Effector memory CD4-positive, alpha-beta T cell (primary cell): ENCODE results near the gene OVCA2.

Experiments
- DNase-seq, 3 donors: peaks; one replicate each; pipeline ENCODE4 v3.0.0-alpha.2; 2020
- H3K27ac ChIP-seq: 2 replicates; pipeline ENCODE4 v1.7.0; 2013; ENCODE audit warnings: mild to moderate bottlenecking, low read length, moderate library complexity; ENCODE audit not compliant: insufficient read depth, poor library complexity, severe bottlenecking
- H3K27me3 ChIP-seq: replicated peaks from 2 replicates; pipeline ENCODE4 v1.7.0; 2013; ENCODE audit warnings: mild to moderate bottlenecking, low read length; ENCODE audit not compliant: insufficient read depth, control insufficient read depth, poor library complexity, severe bottlenecking
- H3K36me3 ChIP-seq: 2 replicates; pipeline ENCODE4 v1.7.0; 2013; ENCODE audit warnings: mild to moderate bottlenecking, low read length, moderate library complexity; ENCODE audit not compliant: control insufficient read depth, insufficient read depth
- H3K4me1 ChIP-seq: 2 replicates; pipeline ENCODE4 v1.7.0; 2013; ENCODE audit warnings: low read length, mild to moderate bottlenecking; ENCODE audit not compliant: control insufficient read depth, insufficient read depth, poor library complexity, severe bottlenecking
- H3K4me3 ChIP-seq: 2 replicates; pipeline ENCODE4 v1.7.0; 2013; ENCODE audit warnings: low read length, low read depth, mild to moderate bottlenecking; ENCODE audit not compliant: insufficient read depth, poor library complexity, severe bottlenecking
- H3K9me3 ChIP-seq: 2 replicates; pipeline ENCODE4 v1.7.0; 2013; ENCODE audit warnings: mild to moderate bottlenecking, low read length, moderate library complexity; ENCODE audit not compliant: control insufficient read depth

OVCA2 gene

DNA sequence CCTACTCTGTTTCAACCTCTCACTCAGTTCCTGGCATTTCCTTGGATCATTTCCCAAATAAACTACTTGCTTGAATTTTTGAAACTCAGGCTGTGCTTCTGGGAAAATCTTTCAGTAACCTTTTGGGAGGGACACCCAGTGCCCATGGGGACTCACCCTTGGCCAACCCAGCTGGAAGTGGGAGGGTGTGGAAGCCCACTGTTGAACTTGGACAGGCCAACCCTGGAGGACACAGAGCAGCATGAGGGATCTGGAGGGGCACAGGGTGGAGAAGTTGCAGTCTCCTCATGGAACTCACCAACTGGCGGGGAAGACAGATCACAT is 27.9 kb upstream of the OVCA2 start:
- Histone ChIP-seq H3K27me3 (no peaks in the 10 kb centered on the region), H3K36me3 (no peaks in the 10 kb centered on the region), H3K27ac (no peak overlapping the region), H3K4me1 (no peaks in the 10 kb centered on the region), H3K4me3 (no peak overlapping the region), H3K9me3 (no peaks in the 10 kb centered on the region)
- DNase-seq = no peak

DNA sequence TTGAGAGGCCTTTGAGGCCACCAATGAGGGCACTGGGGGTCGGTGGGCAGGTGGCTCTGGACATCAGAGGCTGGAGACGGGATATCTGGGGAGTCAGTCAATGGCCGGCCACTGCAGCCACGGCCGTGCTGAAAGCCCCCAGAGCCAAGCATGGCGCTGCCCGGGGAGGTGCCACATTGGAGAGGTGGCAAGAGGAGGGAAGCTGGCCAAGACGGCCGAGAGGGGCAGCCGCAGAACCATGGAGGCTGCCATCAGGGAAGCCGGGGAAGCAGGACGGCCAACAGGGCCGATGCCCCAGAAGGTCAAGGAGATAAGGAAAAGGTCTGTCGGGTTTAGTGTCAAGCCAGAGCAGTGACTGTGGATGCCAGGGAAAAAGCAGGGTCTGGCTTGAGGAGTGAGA is 26.5 kb upstream of the OVCA2 start:
- Histone ChIP-seq H3K9me3 (no peaks in the 10 kb centered on the region), H3K4me3 (no peak overlapping the region), H3K36me3 (no peaks in the 10 kb centered on the region), H3K27ac (no peak overlapping the region), H3K27me3 (no peaks in the 10 kb centered on the region), H3K4me1 (no peaks in the 10 kb centered on the region)
- DNase-seq = no peak

DNA sequence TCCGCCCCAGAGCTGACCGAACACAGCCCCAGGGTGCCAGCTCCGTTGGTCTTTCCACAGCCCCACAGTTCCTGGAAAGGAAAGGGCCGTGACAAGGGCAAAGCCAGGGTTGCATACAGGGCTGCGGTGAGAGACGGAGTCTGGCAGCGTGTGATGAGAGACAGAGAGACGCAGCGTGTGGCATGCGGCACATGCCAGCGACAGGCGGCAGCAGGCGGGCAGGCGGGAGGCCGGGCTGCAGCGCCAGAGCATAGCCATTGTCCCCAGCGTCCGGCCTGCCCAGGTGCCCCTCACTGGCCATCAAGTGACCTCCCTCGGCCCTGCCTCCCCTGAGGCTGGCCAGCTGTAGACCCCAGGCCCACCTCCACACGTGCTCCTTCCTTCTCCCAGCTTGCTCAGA is 25.3 kb upstream of the OVCA2 start:
- no peaks in the 10 kb centered on the region for H3K36me3 ChIP-seq
- no peak overlapping the region for H3K4me3 ChIP-seq
- H3K27ac ChIP-seq = no peak overlapping the region
- H3K9me3 ChIP-seq = no peaks in the 10 kb centered on the region
- no peaks in the 10 kb centered on the region for H3K4me1 ChIP-seq
- no peak for DNase-seq
- no peaks in the 10 kb centered on the region for H3K27me3 ChIP-seq

DNA sequence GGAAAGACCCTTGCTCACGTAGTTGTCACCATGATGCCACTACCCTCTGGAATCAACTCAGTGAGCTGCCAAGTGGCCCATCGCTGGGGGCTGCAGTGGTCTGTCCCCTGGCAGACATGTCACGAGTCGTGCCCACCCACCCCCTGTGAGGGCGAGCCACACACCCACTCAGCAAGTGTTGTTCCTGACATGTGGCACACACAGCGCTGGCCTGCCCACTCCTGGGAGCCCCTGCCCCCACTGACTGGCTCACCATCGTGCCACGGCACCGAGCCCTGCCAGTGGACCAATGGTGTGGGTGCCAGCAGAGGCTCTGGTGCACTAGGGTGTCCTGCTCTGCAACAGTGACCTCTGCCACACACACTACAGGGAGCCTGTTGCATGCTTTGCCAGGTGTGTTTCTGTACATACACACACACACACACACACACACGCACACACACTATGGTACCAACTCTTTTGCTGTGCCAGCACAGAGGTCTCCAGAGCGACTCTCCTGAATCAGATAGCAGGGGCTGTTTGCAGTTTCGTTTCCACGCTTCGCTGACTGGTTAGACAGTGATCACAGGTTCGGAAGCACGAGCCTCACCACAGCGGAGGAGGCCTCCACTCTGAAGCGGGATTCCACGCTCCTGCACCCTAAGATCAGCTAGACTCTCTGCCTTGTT is 24.4 kb upstream of the OVCA2 start:
- Histone ChIP-seq H3K27ac (no peak overlapping the region), H3K4me1 (no peaks in the 10 kb centered on the region), H3K36me3 (no peaks in the 10 kb centered on the region), H3K4me3 (no peak overlapping the region), H3K27me3 (no peaks in the 10 kb centered on the region), H3K9me3 (no peaks in the 10 kb centered on the region)
- DNase-seq = no peak

DNA sequence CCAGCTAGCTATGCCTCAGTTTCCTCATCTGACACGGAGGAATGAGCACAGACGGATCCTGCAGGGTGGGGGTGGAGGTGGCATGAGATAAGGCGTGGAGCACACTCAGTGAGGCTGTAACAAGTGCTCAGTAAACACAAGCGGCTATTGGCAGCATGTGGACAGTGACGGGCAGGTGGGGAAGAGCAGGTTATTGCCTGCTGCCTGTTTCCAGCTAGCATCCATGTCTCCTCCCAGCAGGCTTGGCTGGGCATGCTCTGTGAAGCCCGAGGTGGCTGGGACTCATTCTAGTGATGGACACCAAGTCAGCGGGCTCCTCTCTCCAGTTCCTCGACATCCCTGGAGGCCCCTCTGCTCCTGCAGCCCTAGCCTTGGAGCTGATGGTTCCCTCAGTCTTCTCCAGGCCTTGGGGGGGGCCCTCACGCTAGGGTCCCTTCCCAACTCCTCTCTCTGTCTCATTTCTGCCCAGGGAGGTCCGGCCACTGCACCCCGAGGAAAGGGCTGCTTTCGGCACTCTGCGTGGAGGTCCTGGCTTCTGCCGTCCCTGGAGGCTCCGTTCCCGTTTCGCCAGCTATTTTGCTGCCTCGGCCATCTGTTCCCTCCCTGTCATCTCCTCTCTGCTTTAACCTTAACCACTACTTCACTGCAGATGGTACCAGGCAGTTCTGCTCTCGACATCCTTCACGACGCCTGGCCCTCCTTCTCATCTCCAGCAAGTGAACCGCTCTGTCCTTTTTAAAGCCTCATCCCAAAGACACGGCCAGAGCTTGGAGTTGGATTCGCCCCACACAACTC is 22.9 kb upstream of the OVCA2 start:
- H3K27ac ChIP-seq = no peak overlapping the region
- H3K36me3 ChIP-seq = no peaks in the 10 kb centered on the region
- H3K27me3 ChIP-seq = no peaks in the 10 kb centered on the region
- DNase-seq = no peak
- no peak overlapping the region for H3K4me3 ChIP-seq
- peaks cover 12% of the 10 kb centered on the region for H3K4me1 ChIP-seq
- no peaks in the 10 kb centered on the region for H3K9me3 ChIP-seq

DNA sequence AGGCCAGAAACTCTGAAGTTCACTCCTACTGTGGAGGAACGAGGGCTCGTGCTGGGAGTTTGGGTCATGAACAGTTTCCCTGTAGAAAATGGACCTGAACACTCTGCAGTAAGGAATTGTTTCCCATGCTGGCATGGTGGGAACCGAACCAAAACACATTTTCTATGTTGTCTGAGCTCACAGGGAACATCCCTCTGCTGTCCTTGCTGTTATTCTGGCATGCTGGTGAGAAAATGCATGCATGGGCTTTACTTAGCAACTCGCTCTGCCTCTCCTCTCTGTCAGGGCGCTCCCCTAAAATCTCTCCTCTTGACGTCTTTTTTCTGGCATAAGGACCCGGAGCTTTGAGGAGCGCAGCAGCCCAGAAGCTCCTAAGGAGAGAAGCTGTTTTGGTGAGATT is 22.1 kb upstream of the OVCA2 start:
- Histone ChIP-seq H3K9me3 (no peaks in the 10 kb centered on the region), H3K27me3 (peaks cover 6% of the 10 kb centered on the region), H3K4me3 (no peak overlapping the region), H3K4me1 (peaks cover 19% of the 10 kb centered on the region), H3K36me3 (no peaks in the 10 kb centered on the region), H3K27ac (no peak overlapping the region)
- no peak for DNase-seq

DNA sequence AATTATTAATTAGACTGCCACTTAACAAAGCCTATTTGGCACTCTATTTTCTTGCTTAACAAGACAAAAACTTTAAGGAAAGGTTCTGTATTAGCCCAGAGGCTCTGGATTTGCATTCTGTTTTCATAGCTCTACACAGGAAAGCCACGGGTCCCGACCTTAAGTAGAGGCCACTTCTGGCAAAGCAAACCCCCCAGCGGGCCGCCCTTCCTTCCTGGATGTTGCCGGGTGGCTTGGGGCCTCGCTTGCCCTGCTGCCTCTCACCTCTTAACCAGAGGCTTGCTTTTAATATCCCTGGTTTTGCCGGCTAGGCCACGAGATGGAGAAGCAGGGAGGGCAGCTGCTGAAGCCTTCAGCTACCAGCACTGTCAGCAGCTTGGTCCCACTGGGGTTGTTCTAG is 21.1 kb upstream of the OVCA2 start:
- no peak overlapping the region for H3K27ac ChIP-seq

DNA sequence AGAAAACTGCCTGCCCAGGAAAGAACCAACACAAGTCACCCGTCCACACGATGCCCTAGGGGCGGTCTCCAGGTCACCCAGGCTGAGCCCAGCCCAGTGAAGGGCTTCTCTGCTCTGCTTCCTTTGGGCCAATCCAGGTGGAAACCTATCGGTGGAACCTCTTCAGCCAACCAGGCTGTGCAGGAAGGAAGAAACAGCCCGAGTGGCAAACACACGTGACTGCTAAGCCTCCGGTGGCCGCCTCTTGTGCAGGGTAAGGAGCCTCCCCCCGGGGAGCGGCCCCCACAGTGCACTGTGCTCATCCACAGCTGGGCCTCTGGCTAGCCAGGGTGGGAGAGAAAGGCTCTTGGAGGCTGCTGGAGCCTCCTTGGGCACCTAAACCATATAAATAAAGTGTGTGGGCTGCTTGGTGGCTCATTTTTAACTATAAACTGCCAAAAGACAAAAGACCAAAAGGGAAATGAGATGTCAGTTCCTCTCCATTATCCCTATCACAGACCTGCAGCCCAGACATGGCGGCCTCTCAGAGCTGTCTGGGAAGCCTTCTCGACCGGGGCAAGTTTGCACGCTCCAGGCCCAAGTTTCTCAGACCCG is 19.1 kb upstream of the OVCA2 start:
- Histone ChIP-seq H3K27ac (no peak overlapping the region), H3K27me3 (peaks cover 15% of the 10 kb centered on the region), H3K36me3 (no peaks in the 10 kb centered on the region), H3K4me3 (no peak overlapping the region), H3K9me3 (no peaks in the 10 kb centered on the region), H3K4me1 (peaks cover 28% of the 10 kb centered on the region)
- DNase-seq = no peak

More for the DNA sequence above, 21.1 kb upstream of the OVCA2 start:
- Histone ChIP-seq H3K9me3 (no peaks in the 10 kb centered on the region), H3K36me3 (no peaks in the 10 kb centered on the region), H3K4me3 (no peak overlapping the region), H3K4me1 (peaks cover 23% of the 10 kb centered on the region), H3K27me3 (peaks cover 10% of the 10 kb centered on the region)
- no peak for DNase-seq

DNA sequence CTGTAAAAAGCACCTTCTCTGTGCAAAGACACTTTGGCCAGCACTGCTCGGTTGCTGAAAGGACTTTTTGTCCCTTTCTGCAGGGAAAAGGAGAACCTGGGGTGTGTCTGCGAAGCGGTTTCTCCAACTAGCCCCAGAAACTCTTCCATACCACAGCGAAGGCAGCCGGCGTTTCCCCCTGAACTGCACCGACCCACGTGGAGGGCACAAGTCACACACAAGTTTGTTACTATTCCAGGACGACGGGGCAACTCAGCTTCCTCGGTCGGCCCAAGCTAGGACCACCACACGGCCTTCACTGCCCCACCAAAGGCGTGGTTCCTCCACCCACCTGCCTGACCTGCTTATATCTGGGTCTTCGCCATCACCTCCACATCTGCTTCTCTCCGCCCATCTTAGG is 18.6 kb upstream of the OVCA2 start:
- Histone ChIP-seq H3K4me1 (peaks cover 28% of the 10 kb centered on the region), H3K27me3 (peaks cover 15% of the 10 kb centered on the region), H3K9me3 (no peaks in the 10 kb centered on the region)

More for the DNA sequence above, 18.6 kb upstream of the OVCA2 start:
- H3K4me3 ChIP-seq = no peak overlapping the region
- no peak for DNase-seq
- H3K27ac ChIP-seq = no peak overlapping the region
- no peaks in the 10 kb centered on the region for H3K36me3 ChIP-seq
